HEK293 (cell line): ENCODE results near the gene ACTA2.

ENCODE experiments used
- CTCF ChIA-PET: fragments of 350-600 bp; formaldehyde crosslinking; extraction: SDS; loops from one replicate; lab custom pipeline; 2021; ENCODE audit warnings: antibody characterized with exemption; lab: Yijun Ruan, JAX
- POLR2A ChIA-PET: fragments of 300-600 bp; formaldehyde crosslinking; extraction: SDS; loops from one replicate; lab custom pipeline; 2020; ENCODE audit warnings: antibody characterized with exemption, inconsistent platforms; lab: Yijun Ruan, JAX
- H3K27ac ChIP-seq: fragments of 200-500 bp; sonication (Bioruptor generic); 2 replicates; pipeline ENCODE4 v1.5.1; 2014; ENCODE audit warnings: low read depth, low read length, control low read depth, inconsistent platforms; ENCODE audit errors: extremely low read depth
- H3K36me3 ChIP-seq, 2 experiments: fragments of 200-500 bp in 1 of 2; sonication (Bioruptor generic) in 1 of 2; 1 replicate in 1 of 2; 2 replicates in 1 of 2; pipeline ENCODE4 v1.5.1; 2014 to 2017; ENCODE audit warnings: inconsistent platforms in 2 of 2, low read length in 2 of 2; ENCODE audit not compliant: control insufficient read depth in 2 of 2, insufficient read depth in 1 of 2
- H3K4me1 ChIP-seq: fragments of 200-500 bp; sonication (Bioruptor generic); 2 replicates; pipeline ENCODE4 v1.5.1; 2014; ENCODE audit warnings: mild to moderate bottlenecking, low read length, inconsistent platforms; ENCODE audit not compliant: control insufficient read depth, insufficient read depth
- H3K4me3 ChIP-seq: 2 replicates; pipeline ENCODE4 v1.5.1; 2011; ENCODE audit warnings: low read depth, mild to moderate bottlenecking, control low read depth, low read length, moderate library complexity
- H3K9me3 ChIP-seq: fragments of 200-500 bp; sonication (Bioruptor generic); 2 replicates; pipeline ENCODE4 v1.5.1; 2014; ENCODE audit warnings: low read depth, low read length, inconsistent platforms; ENCODE audit not compliant: control insufficient read depth, insufficient read depth
- FEZF1 ChIP-seq: fragments of 450-650 bp; formaldehyde crosslinking; IDR thresholded peaks from 2 replicates; pipeline ENCODE4 v1.5.1; 2016; ENCODE audit warnings: missing biosample characterization, missing genetic modification characterization
- KLF16 ChIP-seq: fragments of 450-650 bp; formaldehyde crosslinking; IDR thresholded peaks from 2 replicates; pipeline ENCODE4 v1.5.1; 2017; ENCODE audit warnings: missing biosample characterization, missing genetic modification characterization
- MZF1 ChIP-seq: fragments of 450-650 bp; formaldehyde crosslinking; IDR thresholded peaks from 2 replicates; pipeline ENCODE4 v1.5.1; 2017; ENCODE audit warnings: missing biosample characterization, missing genetic modification characterization, borderline replicate concordance
- PRDM1 ChIP-seq: fragments of 450-650 bp; formaldehyde crosslinking; IDR thresholded peaks from 2 replicates; pipeline ENCODE4; 2016; ENCODE audit warnings: missing biosample characterization, missing genetic modification characterization
- SP7 ChIP-seq: fragments of 450-650 bp; formaldehyde crosslinking; IDR thresholded peaks from 2 replicates; pipeline ENCODE4 v1.5.1; 2016; ENCODE audit warnings: missing biosample characterization, missing genetic modification characterization
- ZBTB1 ChIP-seq: fragments of 450-650 bp; formaldehyde crosslinking; IDR thresholded peaks from 2 replicates; pipeline ENCODE4 v1.5.1; 2016; ENCODE audit warnings: missing biosample characterization, missing genetic modification characterization
- ZFP3 ChIP-seq: fragments of 450-650 bp; formaldehyde crosslinking; IDR thresholded peaks from 2 replicates; pipeline ENCODE4 v1.5.1; 2016; ENCODE audit warnings: low read depth, missing biosample characterization, missing genetic modification characterization
- ZNF121 ChIP-seq: fragments of 450-650 bp; formaldehyde crosslinking; IDR thresholded peaks from 2 replicates; pipeline ENCODE4 v1.5.1; 2016; ENCODE audit warnings: missing biosample characterization, missing genetic modification characterization
- ZNF214 ChIP-seq: fragments of 450-650 bp; formaldehyde crosslinking; IDR thresholded peaks from 2 replicates; pipeline ENCODE4 v1.5.1; 2017; ENCODE audit warnings: missing biosample characterization, mild to moderate bottlenecking, missing genetic modification characterization, borderline replicate concordance
- ZNF404 ChIP-seq: fragments of 450-650 bp; formaldehyde crosslinking; IDR thresholded peaks from 2 replicates; pipeline ENCODE4 v1.5.1; 2017; ENCODE audit warnings: missing biosample characterization, missing genetic modification characterization
- ZNF530 ChIP-seq: fragments of 450-650 bp; formaldehyde crosslinking; IDR thresholded peaks from 2 replicates; pipeline ENCODE4 v1.5.1; 2016; ENCODE audit warnings: low read depth, missing biosample characterization, missing genetic modification characterization
- ZNF626 ChIP-seq: fragments of 450-650 bp; sonication (Bioruptor Pico); formaldehyde crosslinking; IDR thresholded peaks from 2 replicates; pipeline ENCODE4 v1.5.1; 2018; ENCODE audit warnings: missing biosample characterization, missing genetic modification characterization, inconsistent platforms
- ZNF843 ChIP-seq: fragments of 450-650 bp; formaldehyde crosslinking; IDR thresholded peaks from 2 replicates; pipeline ENCODE4 v1.5.1; 2016; ENCODE audit warnings: missing biosample characterization, missing genetic modification characterization
- ZSCAN16 ChIP-seq: fragments of 450-650 bp; formaldehyde crosslinking; IDR thresholded peaks from 2 replicates; pipeline ENCODE4 v1.5.1; 2016; ENCODE audit warnings: missing biosample characterization, missing genetic modification characterization
- TF ChIP-seq, protein P1 (sequence below): fragments of 450-650 bp; formaldehyde crosslinking; IDR thresholded peaks from 2 replicates; pipeline ENCODE4 v1.5.1; 2016; ENCODE audit warnings: missing biosample characterization, missing genetic modification characterization, borderline replicate concordance
- TF ChIP-seq, protein P2 (sequence below): fragments of 450-650 bp; formaldehyde crosslinking; IDR thresholded peaks from 2 replicates; pipeline ENCODE4 v1.5.1; 2016; ENCODE audit warnings: missing biosample characterization, missing genetic modification characterization
- TF ChIP-seq, protein P3 (sequence below): fragments of 450-650 bp; formaldehyde crosslinking; IDR thresholded peaks from 2 replicates; pipeline ENCODE4 v1.5.1; 2016; ENCODE audit warnings: missing biosample characterization, missing genetic modification characterization
- TF ChIP-seq, protein P4 (sequence below): fragments of 450-650 bp; formaldehyde crosslinking; IDR thresholded peaks from 2 replicates; pipeline ENCODE4 v1.5.1; 2016; ENCODE audit warnings: missing biosample characterization, missing genetic modification characterization
- TF ChIP-seq, protein P5 (sequence below): fragments of 450-650 bp; formaldehyde crosslinking; IDR thresholded peaks from 2 replicates; pipeline ENCODE4 v1.5.1; 2016; ENCODE audit warnings: missing biosample characterization, missing genetic modification characterization
- TF ChIP-seq, protein P6 (sequence below): fragments of 450-650 bp; formaldehyde crosslinking; IDR thresholded peaks from 2 replicates; pipeline ENCODE4; 2016; ENCODE audit warnings: missing biosample characterization, missing genetic modification characterization

ACTA2 gene

DNA sequence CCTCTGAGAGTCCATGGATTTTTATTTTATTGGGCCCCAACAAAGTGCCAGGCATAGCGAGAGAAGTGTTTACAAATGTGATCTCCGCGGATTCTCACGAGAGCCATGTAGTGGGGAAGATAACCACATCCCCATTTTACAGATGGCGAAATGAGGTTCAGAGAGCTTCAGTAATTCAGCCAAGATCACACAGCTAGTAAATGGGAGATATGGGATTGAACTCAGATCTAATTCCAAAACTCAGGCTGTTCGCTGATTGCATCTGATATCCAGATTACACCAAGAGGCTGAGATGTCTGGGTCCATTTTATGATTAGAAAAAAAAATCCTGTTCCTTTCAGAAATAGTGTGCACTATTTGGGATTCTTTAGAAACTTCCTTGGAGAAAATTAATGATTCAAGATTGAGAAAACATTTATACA lies 39.3 kb upstream of the ACTA2 start (continued):
- TF ChIP-seq, protein P1, sequence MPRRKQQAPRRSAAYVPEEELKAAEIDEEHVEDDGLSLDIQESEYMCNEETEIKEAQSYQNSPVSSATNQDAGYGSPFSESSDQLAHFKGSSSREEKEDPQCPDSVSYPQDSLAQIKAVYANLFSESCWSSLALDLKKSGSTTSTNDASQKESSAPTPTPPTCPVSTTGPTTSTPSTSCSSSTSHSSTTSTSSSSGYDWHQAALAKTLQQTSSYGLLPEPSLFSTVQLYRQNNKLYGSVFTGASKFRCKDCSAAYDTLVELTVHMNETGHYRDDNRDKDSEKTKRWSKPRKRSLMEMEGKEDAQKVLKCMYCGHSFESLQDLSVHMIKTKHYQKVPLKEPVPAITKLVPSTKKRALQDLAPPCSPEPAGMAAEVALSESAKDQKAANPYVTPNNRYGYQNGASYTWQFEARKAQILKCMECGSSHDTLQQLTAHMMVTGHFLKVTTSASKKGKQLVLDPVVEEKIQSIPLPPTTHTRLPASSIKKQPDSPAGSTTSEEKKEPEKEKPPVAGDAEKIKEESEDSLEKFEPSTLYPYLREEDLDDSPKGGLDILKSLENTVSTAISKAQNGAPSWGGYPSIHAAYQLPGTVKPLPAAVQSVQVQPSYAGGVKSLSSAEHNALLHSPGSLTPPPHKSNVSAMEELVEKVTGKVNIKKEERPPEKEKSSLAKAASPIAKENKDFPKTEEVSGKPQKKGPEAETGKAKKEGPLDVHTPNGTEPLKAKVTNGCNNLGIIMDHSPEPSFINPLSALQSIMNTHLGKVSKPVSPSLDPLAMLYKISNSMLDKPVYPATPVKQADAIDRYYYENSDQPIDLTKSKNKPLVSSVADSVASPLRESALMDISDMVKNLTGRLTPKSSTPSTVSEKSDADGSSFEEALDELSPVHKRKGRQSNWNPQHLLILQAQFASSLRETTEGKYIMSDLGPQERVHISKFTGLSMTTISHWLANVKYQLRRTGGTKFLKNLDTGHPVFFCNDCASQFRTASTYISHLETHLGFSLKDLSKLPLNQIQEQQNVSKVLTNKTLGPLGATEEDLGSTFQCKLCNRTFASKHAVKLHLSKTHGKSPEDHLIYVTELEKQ (tag by site-specific recombination): peak; percentile 29; the same call in 1 of the 2 replicates
- TF ChIP-seq ZSCAN16: 0 out of 2 replicates have a peak, but pooled peaks have one; percentile 43
- TF ChIP-seq ZFP3 (tag by site-specific recombination): peak; percentile 4; the same call in 1 of the 2 replicates

DNA sequence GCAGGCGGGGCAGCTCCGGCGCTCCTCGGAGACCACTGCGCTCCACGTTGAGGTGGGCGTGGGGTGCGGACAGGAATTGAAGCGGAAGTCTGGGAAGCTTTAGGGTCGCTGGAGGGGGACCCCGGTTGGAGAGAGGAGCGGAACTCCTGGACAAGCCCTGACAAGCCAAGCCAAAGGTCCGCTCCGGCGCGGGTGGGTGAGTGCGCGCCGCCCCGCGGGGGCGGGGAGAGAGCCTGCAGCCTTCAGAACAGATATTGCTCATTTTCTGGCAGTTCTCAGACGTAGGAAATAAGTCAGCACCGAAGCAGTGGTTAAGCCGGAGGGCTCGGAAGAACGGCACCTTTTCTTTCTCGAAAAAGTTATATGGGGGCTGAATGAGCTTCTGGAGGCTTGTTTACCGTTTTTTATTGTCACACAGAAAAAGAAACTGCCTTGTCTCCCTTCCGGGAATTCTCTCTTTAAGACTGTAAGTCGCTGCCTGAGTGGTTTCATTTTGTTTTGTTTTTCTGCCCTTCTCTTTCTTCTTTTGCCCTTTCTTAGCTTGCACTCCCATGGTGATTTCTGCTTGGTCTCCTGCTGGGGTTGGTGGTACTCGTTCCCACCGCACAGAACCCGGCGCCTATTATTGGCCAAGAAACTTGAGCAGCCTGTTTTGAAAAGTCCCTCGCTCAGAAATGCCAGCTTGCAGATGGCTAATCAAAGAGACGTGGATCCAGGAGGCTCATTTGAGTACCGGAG lies 38.8 kb upstream of the ACTA2 start:
- CTCF ChIA-PET: interaction anchor here (0.7 to 7.4 kb wide), 11 partner anchors 13 to 231 kb away, joined by 3 to 137 read pairs (median 4); no protein-coding TSS in a partner anchor
- peak overlapping the region; percentile 97 for H3K27ac ChIP-seq
- peaks cover 19% of the 10 kb centered on the region for H3K4me1 ChIP-seq
- H3K36me3 ChIP-seq: peaks cover 0 to 3% of the 10 kb centered on the region in 2 experiments; a peak in 1 of 3 replicates
- no peaks in the 10 kb centered on the region for H3K9me3 ChIP-seq
- H3K4me3 ChIP-seq: peak overlapping the region; percentile 86
- POLR2A ChIA-PET: interaction anchor here (0.7 to 1.9 kb wide), 7 partner anchors 9 to 401 kb away, joined by 3 to 11 read pairs (median 5); partner anchors contain the start of genes IFIT1, LIPA and STAMBPL1
- TF ChIP-seq MZF1 (tag by site-specific recombination): no peak
- TF ChIP-seq ZNF214 (tag by site-specific recombination): no peak
- TF ChIP-seq SP7 (tag by site-specific recombination): 0 out of 2 replicates have a peak, but pooled peaks have one; percentile 9
- no peak for TF ChIP-seq KLF16
- TF ChIP-seq, protein P2, sequence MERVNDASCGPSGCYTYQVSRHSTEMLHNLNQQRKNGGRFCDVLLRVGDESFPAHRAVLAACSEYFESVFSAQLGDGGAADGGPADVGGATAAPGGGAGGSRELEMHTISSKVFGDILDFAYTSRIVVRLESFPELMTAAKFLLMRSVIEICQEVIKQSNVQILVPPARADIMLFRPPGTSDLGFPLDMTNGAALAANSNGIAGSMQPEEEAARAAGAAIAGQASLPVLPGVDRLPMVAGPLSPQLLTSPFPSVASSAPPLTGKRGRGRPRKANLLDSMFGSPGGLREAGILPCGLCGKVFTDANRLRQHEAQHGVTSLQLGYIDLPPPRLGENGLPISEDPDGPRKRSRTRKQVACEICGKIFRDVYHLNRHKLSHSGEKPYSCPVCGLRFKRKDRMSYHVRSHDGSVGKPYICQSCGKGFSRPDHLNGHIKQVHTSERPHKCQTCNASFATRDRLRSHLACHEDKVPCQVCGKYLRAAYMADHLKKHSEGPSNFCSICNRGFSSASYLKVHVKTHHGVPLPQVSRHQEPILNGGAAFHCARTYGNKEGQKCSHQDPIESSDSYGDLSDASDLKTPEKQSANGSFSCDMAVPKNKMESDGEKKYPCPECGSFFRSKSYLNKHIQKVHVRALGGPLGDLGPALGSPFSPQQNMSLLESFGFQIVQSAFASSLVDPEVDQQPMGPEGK (tag by site-specific recombination): peak; percentile 72
- TF ChIP-seq ZNF121 (tag by site-specific recombination): no peak
- TF ChIP-seq, protein P3, sequence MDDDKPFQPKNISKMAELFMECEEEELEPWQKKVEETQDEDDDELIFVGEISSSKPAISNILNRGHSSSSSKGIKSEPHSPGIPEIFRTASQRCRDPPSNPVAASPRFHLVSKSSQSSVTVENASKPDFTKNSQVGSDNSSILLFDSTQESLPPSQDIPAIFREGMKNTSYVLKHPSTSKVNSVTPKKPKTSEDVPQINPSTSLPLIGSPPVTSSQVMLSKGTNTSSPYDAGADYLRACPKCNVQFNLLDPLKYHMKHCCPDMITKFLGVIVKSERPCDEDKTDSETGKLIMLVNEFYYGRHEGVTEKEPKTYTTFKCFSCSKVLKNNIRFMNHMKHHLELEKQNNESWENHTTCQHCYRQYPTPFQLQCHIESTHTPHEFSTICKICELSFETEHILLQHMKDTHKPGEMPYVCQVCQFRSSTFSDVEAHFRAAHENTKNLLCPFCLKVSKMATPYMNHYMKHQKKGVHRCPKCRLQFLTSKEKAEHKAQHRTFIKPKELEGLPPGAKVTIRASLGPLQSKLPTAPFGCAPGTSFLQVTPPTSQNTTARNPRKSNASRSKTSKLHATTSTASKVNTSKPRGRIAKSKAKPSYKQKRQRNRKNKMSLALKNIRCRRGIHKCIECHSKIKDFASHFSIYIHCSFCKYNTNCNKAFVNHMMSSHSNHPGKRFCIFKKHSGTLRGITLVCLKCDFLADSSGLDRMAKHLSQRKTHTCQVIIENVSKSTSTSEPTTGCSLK (tag by site-specific recombination): no peak
- TF ChIP-seq ZNF843 (tag by site-specific recombination): no peak
- TF ChIP-seq, protein P4, sequence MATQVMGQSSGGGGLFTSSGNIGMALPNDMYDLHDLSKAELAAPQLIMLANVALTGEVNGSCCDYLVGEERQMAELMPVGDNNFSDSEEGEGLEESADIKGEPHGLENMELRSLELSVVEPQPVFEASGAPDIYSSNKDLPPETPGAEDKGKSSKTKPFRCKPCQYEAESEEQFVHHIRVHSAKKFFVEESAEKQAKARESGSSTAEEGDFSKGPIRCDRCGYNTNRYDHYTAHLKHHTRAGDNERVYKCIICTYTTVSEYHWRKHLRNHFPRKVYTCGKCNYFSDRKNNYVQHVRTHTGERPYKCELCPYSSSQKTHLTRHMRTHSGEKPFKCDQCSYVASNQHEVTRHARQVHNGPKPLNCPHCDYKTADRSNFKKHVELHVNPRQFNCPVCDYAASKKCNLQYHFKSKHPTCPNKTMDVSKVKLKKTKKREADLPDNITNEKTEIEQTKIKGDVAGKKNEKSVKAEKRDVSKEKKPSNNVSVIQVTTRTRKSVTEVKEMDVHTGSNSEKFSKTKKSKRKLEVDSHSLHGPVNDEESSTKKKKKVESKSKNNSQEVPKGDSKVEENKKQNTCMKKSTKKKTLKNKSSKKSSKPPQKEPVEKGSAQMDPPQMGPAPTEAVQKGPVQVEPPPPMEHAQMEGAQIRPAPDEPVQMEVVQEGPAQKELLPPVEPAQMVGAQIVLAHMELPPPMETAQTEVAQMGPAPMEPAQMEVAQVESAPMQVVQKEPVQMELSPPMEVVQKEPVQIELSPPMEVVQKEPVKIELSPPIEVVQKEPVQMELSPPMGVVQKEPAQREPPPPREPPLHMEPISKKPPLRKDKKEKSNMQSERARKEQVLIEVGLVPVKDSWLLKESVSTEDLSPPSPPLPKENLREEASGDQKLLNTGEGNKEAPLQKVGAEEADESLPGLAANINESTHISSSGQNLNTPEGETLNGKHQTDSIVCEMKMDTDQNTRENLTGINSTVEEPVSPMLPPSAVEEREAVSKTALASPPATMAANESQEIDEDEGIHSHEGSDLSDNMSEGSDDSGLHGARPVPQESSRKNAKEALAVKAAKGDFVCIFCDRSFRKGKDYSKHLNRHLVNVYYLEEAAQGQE (tag by site-specific recombination): 0 out of 2 replicates have a peak, but pooled peaks have one; percentile 3
- TF ChIP-seq PRDM1: peak; percentile 91
- TF ChIP-seq, protein P5, sequence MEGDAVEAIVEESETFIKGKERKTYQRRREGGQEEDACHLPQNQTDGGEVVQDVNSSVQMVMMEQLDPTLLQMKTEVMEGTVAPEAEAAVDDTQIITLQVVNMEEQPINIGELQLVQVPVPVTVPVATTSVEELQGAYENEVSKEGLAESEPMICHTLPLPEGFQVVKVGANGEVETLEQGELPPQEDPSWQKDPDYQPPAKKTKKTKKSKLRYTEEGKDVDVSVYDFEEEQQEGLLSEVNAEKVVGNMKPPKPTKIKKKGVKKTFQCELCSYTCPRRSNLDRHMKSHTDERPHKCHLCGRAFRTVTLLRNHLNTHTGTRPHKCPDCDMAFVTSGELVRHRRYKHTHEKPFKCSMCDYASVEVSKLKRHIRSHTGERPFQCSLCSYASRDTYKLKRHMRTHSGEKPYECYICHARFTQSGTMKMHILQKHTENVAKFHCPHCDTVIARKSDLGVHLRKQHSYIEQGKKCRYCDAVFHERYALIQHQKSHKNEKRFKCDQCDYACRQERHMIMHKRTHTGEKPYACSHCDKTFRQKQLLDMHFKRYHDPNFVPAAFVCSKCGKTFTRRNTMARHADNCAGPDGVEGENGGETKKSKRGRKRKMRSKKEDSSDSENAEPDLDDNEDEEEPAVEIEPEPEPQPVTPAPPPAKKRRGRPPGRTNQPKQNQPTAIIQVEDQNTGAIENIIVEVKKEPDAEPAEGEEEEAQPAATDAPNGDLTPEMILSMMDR: peak; percentile 12; the same call in 1 of the 2 replicates
- TF ChIP-seq, protein P6, sequence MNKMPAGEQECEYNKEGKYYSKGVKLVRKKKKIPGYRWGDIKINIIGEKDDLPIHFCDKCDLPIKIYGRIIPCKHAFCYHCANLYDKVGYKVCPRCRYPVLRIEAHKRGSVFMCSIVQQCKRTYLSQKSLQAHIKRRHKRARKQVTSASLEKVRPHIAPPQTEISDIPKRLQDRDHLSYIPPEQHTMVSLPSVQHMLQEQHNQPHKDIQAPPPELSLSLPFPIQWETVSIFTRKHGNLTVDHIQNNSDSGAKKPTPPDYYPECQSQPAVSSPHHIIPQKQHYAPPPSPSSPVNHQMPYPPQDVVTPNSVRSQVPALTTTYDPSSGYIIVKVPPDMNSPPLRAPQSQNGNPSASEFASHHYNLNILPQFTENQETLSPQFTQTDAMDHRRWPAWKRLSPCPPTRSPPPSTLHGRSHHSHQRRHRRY (tag by site-specific recombination): 0 out of 2 replicates have a peak, but pooled peaks have one; percentile 17
- no peak for TF ChIP-seq ZNF626 (tag by site-specific recombination)
- no peak for TF ChIP-seq ZNF530 (tag by site-specific recombination)
- TF ChIP-seq FEZF1: peak; percentile 77
- TF ChIP-seq ZNF404: no peak
- no peak for TF ChIP-seq ZBTB1
